HG03103 (cell line): Measurements from ENCODE around the gene ZEB2.

ENCODE experiments used
- ATAC-seq: cut with Tn5 transposase; IDR thresholded peaks from one replicate; pipeline ENCODE4 v1.9.1; 2021; ENCODE audit warnings: low read depth; ENCODE audit not compliant: unreplicated experiment

ZEB2 gene

GRCh38 chr2:144455987-144456386, 63.9 kb downstream of the ZEB2 start:
- ATAC-seq = no peak

DNA sequence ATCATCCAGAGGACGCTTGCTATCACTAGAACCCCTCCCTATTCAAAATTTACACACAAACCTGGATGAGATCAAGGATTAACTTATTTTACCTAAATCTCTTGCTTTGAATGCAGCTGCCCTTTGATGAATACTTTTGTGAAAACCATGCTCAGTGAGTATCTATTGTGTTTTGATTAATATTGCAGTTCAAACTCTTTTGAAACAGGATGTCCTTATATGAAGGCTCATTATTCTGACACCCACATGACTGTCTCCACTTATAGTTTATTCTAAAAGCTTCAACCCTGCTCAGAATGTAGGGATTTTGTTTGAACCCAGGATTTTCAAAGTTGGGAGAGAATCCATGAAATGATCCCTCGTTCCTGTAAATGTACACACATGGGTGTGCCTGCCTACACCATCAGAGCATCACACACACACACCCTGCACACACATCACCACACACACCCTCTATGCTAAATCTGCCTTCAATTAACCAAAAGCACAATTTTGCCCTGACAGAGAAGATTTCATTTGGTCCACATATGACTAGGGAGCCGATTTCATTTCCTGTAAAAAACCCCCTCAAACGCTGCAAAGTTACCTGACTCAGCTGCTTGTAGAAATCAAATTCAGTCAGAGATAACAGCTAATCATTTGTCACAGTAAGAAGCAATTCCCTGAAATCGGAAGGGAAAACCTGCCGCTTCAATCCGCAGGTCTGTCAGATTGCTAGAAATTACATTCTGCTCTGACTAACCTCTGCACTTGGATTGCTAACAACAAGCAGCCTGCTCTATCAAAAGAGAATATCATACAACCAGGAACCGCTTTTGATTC, 65.2 kb downstream of the ZEB2 start:
- no peak for ATAC-seq

DNA sequence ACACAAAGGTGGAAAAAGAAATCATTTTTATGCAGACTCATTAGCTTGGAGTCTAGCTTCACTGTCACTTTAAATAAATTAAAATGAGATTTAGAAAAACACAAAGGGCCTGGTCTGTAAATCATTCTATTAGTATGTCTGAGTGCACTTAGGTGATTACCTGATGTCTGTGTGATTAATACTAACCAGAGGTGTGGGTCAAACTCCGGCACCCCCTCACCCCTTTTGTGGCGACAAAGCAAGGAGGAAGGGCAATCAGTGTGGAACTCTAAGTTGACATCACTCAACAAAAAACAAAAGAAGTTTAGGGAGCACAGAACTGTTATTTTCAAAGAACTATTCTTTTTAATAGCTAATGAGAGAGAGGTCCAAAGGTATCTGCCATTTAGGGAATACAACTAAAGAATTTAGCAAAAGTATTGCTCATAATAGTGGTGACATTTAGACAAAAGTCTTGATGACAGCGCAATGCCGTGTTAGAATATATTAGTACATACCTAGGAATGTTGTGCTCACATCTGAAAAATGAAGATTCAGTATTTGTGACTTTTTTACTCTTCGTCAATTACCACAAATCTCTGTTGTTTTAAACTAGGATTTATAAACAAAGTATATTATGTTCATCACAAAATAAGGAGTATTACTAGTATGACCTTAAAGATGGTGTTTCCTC, 66.3 kb downstream of the ZEB2 start:
- ATAC-seq = no peak

DNA sequence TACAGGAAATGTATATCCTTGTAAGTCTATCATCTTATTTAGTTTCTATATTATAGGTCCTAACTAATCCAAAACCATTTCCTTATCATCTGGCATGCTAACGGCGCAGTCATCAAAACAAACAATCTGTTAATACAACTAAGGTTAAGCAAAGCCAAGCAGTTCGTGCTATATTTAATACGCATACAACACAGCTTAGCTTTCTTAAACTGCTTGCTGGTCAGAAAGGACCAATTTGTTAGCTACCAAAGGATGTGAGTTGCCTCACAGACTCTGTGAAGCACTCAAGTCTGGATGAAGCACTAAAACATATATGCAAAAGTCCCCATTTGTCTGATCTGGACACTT, 67.0 kb downstream of the ZEB2 start:
- no peak for ATAC-seq

DNA sequence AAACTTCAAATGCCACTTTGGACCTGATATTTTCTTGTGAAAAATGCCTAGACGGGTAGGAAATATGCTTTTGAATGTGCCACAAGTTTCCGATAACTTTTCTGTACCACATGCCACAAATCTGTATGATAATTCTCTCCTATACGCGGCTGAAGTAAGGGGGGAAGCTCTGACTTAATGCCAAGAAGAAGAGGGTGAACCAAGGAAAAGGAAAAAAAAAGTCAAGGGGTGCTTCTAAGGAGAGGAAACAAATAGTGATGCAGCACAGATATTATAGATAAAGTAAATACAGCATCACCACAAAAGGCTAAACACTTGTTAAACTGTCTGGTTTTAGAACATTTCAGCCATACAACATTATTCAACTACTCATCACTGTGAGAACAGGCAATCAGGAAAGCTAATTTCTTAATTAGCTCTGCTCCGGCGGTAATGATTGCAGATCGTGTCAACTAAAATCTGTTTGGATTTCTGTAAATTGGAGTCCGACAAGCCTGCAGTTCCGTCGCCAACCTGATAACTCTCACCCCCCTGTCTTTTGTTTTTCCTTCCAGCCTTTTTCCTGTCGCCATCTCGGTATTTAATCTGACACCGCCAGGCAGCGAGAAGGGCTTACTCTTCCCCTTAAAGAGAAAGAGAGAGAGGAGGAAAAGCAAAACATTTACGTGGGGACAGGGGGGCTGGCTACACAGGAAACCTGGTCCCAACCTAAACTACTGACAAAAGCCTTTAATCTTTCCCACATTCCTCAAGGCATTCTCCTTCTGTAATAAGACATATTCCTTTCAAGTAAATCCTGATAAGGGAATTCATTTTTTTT, 67.5 kb downstream of the ZEB2 start:
- no peak for ATAC-seq

- ATAC-seq = no peak
Measured at GRCh38 chr2:144451443-144451842, 68.5 kb downstream of the ZEB2 start.

- no peak for ATAC-seq
Measured at GRCh38 chr2:144449028-144449406, 70.9 kb downstream of the ZEB2 start.

DNA sequence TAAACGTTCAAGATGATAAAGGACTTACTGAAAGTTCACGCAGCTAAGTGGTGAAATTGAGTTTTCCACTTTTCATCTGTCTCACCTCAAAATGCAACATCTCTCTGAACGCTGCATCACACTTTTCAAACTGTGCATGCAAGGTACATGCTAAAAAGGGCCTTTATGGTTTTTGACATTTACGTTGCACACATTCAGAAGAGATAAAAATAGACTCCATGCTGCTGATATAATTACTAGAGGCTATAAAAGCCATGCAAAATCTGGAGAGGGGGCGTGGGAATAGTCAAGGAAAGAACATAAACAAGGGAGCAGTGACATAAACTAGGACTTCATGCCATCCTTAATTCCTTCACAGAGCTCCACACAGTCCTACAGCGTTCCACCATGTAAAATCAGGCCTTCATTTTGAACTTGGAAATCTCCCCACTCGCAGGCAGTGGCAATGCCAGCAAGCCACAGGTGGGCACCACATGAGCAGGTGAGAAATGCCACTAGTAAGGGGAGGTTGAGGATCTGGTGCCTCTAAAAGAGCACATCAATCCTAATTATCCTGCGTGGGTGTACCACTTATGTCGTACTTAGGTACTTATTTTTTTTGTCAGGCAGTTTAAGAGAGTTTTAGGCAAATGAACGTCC, 71.4 kb downstream of the ZEB2 start:
- ATAC-seq = no peak

DNA sequence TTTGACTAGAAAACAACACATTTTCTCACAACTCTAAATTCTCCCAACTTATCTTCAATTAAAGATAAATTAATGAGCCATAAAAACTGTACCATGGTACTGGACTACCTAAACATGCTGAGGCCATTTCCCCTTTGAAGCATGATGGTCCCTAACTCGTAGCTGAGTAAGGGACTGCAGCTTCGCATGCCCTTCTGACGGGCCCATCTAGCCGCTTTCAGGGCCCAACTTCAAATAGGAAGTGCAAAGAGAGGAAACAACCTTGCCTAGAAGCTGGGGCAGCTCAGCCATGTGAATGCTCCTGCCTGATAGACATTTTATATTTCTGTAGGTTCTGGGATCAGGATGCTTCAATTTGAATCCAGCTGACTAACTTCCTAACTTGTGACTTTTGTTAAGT, 72.4 kb downstream of the ZEB2 start:
- ATAC-seq = no peak

- ATAC-seq = no peak
Measured at GRCh38 chr2:144446136-144446535, 73.8 kb downstream of the ZEB2 start.

GRCh38 chr2:144445196-144445595, 74.7 kb downstream of the ZEB2 start:
- ATAC-seq = no peak

DNA sequence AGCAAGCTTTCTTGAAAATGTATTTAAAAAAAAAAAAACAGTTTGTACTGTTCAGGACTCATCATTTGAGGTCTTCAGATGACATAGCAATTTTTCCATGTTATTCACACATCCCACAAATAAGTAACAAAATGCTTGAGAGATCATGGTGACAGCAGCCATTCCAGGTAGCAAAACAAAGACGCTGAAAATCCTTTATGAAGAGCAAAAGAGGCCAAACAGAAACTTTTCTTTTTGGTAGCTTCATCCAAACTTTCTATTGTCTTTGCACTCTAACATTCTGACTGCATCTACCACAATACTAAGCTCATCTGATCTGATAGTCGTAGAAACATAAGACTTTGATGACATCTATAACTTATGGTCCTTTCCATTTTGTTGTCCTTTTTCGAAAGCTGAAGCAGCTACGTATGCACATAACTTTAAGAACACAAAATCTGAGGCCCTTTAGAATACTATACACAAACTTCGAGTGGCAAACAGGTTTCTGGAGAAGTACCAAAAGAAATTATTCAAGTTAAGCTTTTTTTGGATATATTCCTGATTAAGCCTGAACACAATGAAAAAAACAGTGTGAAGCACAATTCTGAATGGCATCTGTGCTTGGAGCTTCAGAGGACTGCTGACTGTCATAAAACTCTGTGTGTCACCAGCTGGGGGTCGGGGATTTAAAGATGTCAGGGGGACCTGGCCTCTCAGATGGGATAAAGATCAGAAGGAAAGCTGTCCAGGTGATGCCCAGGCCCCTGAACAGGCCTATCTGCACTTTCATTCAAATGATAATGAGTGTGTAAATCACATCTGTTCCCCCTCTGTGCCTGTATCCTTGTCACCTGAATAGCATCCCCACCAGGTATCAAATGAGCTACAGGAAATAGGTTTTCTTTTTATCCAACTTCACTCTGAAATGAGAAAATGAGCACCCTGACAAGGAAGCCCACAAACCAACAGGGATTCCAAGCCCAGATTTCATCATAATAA, 75.8 kb downstream of the ZEB2 start:
- ATAC-seq = no peak

DNA sequence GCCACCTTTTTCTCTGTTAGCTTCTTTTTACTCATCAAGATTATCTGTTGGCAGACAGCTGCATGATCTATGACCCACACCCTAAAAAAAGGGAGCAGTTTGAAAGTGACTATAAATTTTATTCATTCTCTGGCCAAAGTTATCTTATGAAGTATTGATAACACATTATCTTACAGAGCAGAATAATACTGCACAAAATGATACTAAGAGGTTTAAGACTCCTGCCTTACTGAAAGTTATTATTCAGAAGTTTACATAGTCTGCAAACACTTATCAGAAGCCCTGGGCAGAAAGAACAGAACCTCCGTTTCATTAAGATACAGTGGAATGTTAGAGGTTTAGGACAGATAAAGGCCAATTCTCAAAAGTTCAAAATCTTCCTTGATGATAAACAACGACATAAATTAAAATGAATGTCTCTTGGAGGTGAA, 78.2 kb downstream of the ZEB2 start:
- ATAC-seq = no peak

GRCh38 chr2:144439993-144440392, 79.9 kb downstream of the ZEB2 start:
- no peak for ATAC-seq

DNA sequence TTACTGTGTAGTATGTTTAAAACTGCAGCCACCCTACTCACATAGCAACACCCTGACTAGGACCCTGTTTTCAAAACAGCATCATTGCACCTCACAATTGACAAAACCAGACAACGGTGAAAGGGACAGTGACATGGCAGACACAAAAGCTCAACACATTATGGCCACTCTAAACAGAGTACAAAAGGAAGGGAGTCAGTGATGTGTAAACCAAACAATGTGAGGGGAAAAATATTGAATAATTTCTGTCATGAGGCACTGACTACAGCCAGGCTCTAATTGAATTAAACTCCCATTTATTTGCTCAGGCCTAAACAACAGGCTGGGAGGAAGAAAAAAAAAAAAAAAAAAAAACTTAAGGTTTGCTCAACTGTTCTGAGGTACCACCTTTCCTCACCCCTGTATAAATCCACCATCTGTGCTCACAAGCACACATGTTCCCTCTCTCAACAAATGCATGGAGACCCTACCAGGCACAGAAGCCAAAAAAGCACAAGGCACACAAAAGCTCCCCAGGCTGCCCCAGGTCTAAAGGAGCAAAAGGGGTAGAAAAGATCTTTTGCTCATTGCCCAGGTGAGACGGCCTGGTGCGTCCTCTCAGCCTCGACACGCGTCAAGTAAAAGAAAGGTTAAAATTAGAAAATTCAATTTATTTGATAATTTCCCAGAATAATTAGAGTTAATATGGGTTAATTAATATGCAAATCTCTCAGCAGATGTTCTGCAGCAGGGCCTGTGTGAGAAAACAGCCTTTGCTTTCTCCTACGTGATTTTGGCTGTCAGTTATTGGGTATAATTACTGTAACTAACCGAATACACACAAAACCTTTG, 80.9 kb downstream of the ZEB2 start:
- ATAC-seq = no peak

DNA sequence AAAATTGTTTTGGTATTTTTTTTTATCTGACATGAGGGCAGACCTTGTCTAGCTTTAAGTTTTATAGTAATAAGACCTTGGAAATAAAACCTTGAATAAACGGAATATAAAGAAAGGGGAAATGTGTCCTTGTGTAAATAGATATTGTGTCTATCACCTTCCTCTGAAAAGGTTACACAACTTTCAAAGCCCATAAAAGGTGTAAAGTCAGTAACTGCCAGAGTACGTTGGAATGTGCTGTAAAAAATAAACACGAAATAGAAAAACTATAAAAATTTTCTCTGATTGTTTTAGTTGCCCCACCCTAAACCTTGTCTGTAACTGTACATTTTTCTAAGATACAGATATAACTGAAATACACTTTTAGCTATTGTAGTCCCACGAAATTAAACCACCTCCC, 82.3 kb downstream of the ZEB2 start:
- no peak for ATAC-seq

DNA sequence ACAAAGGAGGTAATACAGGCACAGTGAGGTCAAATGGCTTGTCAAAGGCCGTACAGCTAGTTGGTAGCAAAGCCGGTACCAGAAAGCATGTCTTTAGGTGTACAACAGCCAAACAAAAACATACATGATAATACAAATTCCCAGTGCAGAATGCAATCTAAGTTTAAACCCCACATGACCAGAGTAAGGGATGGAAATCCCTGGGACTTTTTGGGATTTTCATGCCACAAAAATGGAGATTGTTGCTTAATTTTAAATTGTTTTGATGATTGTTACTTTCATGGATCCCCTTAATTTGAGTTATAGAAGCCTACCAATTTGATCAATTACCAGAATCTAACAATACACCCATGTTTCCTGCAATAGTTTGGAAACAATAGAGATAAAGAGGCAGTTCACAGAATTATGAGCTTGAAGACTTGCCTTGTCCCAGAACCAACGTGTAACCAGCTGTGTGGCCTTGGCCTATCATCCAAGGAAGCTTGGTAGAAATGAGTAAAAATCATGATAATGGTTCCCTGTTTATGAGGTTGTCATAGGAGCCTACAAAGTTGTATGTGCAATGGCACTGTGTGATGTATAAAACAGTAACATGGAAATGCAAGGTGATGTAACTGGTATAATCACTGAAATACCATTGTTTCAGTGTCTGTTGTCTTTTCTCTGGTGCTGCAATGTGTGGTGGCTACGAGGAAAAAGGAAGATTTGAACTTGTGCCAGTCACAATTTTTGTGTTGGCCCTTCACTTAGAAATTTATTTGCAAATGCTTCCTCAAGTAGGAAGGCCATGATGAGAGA, 85.3 kb downstream of the ZEB2 start:
- no peak for ATAC-seq

GRCh38 chr2:144432921-144433320, 87.0 kb downstream of the ZEB2 start:
- ATAC-seq = no peak
